ENCODE data around the gene TRAPPC14. TPM values are rescaled to one million over a fixed set of nuclear protein-coding genes. Genes with fewer than 3 reads are reported as not detected.

TRAPPC14 gene
- total and polyA plus RNA-seq, 2 of the 8 experiments (the other 6 are each of a cell fraction or from before 2014, with no cell fraction given): 11.9 to 22.1 TPM

GRCh38 chr7:100119072-100119969, 39.2 kb downstream of the TRAPPC14 start, which contains the start of the genes CNPY4 and TAF6 (continued):
- TF ChIP-seq, protein P1, sequence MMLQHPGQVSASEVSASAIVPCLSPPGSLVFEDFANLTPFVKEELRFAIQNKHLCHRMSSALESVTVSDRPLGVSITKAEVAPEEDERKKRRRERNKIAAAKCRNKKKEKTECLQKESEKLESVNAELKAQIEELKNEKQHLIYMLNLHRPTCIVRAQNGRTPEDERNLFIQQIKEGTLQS (IDR thresholded peaks at IDR 0.05; ENCODE audit: insufficient read depth, low read depth, low read length): no peak
- TF ChIP-seq SAP30 (IDR thresholded peaks at IDR 0.05; ENCODE audit: insufficient read depth, insufficient replicate concordance, low read length): peak; percentile 94
- no peak for TF ChIP-seq GTF2F1 (IDR thresholded peaks at IDR 0.05; ENCODE audit: borderline replicate concordance, low read depth, low read length)
- no peak for TF ChIP-seq CBX5 (IDR thresholded peaks at IDR 0.05; ENCODE audit: low read depth, low read length)
- peak; percentile 39 to 57; a peak in 2 of 4 replicates for TF ChIP-seq SIN3A (conservative IDR thresholded peaks at IDR 0.05 in 1 of 2, IDR thresholded peaks at IDR 0.05 in 1 of 2; ENCODE audit: low read depth in 1 of 2, low read length in 2 of 2)
- TF ChIP-seq RNF2 (IDR thresholded peaks at IDR 0.05; ENCODE audit: borderline replicate concordance, low read depth, low read length, missing control alignments, poor library complexity, severe bottlenecking): no peak
- no peak for TF ChIP-seq EZH2 (IDR thresholded peaks at IDR 0.05; ENCODE audit: low read depth, low read length, severe bottlenecking)
- TF ChIP-seq NRF1 (IDR thresholded peaks at IDR 0.05; ENCODE audit: low read depth, low read length): peak; percentile 87
- peak; percentile 8 to 58; a peak in 2 of 4 replicates for TF ChIP-seq HDAC2 (IDR thresholded peaks at IDR 0.05; ENCODE audit: borderline replicate concordance in 1 of 2, low read depth in 2 of 2, low read length in 2 of 2)
- peak; percentile 54 to 66; a peak in 2 of 3 replicates for TF ChIP-seq POLR2A (IDR thresholded peaks at IDR 0.05; ENCODE audit: control extremely low read depth in 1 of 2, low read depth in 2 of 2, low read length in 2 of 2)
- TF ChIP-seq FOSL1 (IDR thresholded peaks at IDR 0.05; ENCODE audit: insufficient read depth, low read depth, low read length): no peak
- peak; percentile 45; the same call in 1 of the 2 replicates for TF ChIP-seq CHD2 (IDR thresholded peaks at IDR 0.05; ENCODE audit: low read length)
- no peak for TF ChIP-seq BRCA1 (IDR thresholded peaks at IDR 0.05; ENCODE audit: low read depth, low read length)
- no peak for TF ChIP-seq HDAC6 (IDR thresholded peaks at IDR 0.05; ENCODE audit: low read depth, low read length)
- TF ChIP-seq KDM4A (IDR thresholded peaks at IDR 0.05; ENCODE audit: low read depth, low read length, severe bottlenecking): peak; percentile 54
- TF ChIP-seq, protein P2, sequence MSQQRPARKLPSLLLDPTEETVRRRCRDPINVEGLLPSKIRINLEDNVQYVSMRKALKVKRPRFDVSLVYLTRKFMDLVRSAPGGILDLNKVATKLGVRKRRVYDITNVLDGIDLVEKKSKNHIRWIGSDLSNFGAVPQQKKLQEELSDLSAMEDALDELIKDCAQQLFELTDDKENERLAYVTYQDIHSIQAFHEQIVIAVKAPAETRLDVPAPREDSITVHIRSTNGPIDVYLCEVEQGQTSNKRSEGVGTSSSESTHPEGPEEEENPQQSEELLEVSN (IDR thresholded peaks at IDR 0.05): 0 out of 2 replicates have a peak, but pooled peaks have one; percentile 9
- TF ChIP-seq KDM1A (IDR thresholded peaks at IDR 0.05; ENCODE audit: borderline replicate concordance, low read length): peak; percentile 52; the same call in 1 of the 2 replicates
- TF ChIP-seq SP1 (IDR thresholded peaks at IDR 0.05; ENCODE audit: low read depth, low read length): no peak; the same call in 1 of the 2 replicates
- TF ChIP-seq CEBPB (IDR thresholded peaks at IDR 0.05; ENCODE audit: low read depth, low read length): no peak
- TF ChIP-seq ASH2L (IDR thresholded peaks at IDR 0.05; ENCODE audit: low read length): peak; percentile 82
- peak; percentile 74; the same call in 1 of the 2 replicates for TF ChIP-seq SP4 (IDR thresholded peaks at IDR 0.05; ENCODE audit: low read length)

Data from H1 (cell line).